ENCODE measurements around the gene PRSS12.
"Not testable (repeated sequence)": the region's sequence is repeated elsewhere in the genome, so short reads cannot be mapped to it uniquely, and the experiment has no call there.

DNA sequence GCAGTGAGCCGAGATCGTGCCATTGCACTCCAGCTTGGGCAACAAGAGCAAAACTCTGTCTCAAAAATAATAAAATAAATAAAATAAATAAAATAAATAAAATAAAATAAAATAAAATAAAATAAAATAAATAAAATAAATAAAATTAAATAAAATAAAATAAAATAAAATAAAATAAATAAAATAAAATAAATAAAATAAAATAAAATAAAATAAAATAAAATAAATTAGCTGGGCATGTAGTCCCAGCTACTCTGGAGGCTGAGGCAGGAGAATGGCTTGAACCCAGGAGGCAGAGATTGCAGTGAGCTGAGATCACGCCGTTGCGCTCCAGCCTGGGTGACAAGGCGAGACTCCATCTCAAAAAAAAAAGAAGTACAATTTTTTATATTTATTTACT lies 53.2 kb downstream of the PRSS12 start:
- not testable (repeated sequence) for TF ChIP-seq CTCF (IDR thresholded peaks at IDR 0.05); EZH2 (IDR thresholded peaks at IDR 0.05; ENCODE audit: borderline replicate concordance, insufficient read depth, low read depth, low read length, poor library complexity, severe bottlenecking)
